GM18519 (cell line): ENCODE data around the gene SPATS2L.

Source experiments
- ATAC-seq: cut with Tn5 transposase; IDR thresholded peaks from one replicate; pipeline ENCODE4 v1.9.1; 2021; ENCODE audit warnings: mild to moderate bottlenecking, moderate library complexity; ENCODE audit not compliant: unreplicated experiment, low FRiP score

SPATS2L gene

DNA sequence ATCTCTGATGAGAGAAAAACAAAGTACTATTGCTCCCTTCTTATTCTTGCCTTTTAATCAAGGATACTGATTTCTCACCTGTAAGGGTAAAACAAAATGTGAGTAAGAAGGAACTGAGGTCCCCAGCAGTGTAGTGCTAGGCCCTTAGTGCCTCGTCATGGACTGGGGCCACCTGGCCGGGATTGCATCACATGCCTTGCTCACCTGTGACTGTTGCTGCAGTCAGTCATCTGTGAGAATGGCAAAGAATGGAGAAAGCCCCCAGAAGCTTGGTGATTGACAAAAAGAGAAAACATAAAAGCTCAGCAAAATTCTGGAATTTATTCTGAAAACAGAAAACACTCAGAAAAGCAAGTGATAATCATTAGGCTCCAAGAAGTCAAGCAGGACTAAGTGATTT, 63.4 kb downstream of the SPATS2L start:
- ATAC-seq = no peak

- peak; percentile 49 for ATAC-seq
Observed at GRCh38 chr2:200373231-200373630, 66.7 kb downstream of the SPATS2L start.

DNA sequence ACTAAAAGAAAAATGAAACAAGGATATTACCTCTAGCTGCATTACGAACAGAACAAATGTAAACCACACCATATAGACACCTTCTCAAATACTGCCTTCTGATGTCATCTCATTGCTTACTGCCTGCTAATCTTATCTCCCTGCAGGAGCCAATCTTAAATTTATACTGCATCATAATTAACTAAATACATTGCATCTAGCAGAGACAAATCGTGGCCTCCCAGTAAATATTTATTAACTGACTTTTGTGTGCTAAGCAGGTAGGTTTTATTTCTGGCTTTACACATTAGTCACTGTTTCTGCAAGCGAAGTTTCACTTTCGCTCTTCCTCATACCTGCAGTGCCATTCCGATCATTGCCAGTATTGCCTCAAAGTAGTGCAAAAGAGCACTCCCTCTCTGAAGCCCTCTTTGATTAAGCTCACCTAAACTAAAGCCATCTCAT, 67.5 kb downstream of the SPATS2L start:
- ATAC-seq = peak; percentile 92

DNA sequence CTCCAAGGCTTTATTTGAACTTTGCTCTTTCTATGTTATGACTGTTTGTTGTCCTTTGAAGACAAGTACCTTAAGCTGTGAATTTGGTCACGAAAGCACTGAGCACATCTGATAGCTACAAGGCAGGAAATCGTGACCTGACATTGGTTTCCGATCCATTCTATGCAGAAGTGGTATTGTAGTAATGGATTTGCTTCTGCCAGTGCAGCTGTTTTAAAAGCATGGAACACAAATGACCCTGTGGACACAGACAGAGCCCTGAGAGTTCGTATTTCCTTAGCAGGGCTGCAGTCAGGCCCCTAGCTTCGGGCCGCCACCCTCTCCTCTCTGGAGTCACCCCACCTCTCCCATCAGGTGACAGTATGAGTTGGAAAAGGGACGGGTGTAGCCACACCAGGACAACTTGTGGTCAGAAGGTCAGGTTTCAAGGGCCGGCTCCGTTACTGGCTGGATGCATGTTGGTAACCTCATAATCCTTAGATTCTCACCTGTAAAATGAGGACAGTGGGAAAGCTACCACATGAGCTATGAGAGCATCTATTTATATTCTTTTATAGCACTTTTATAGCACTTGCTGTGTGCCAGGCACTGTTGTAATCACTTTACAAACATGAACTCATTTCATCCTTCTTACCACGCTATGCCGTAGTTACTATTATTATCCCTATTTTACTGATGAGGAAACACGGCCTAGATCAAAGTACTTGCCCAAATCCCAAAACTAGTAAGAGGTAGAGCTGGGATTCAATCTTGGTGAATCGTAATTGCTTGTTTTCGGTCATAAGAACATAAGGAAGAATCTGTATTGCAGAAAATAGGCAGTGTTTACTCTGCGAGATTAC, 70.2 kb downstream of the SPATS2L start:
- ATAC-seq = no peak

GRCh38 chr2:200377355-200378336, 71.2 kb downstream of the SPATS2L start:
- ATAC-seq = no peak

DNA sequence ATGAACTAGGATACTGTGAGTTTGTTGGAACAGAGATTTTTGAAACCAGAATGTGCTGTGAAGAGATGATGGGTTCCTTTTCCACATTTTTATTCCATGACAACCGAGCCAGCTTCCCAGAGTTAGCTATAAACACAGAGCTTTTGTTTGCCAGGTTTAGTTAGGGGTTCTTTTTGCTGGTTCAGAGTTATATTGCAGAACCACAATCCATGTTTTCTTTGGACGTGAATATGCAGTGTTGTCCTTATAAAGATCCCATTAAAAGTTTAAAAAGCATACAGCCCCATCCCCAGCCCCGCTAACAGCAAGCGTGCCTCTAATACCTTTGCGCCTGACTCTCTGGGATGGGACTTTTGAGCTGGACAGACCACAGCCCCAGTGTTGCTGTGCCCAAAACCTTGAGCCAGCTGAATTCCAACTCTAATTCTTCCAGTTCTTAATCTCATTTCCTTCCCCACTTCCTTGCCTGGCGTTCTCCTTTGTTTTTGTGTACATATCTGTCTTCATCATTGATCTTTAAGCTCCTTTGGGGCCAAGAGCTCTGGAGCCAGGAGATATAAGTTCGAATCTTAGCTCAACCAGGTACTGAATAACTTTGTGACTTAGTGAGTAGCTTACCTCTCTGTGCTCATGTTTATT, 72.3 kb downstream of the SPATS2L start:
- no peak for ATAC-seq

DNA sequence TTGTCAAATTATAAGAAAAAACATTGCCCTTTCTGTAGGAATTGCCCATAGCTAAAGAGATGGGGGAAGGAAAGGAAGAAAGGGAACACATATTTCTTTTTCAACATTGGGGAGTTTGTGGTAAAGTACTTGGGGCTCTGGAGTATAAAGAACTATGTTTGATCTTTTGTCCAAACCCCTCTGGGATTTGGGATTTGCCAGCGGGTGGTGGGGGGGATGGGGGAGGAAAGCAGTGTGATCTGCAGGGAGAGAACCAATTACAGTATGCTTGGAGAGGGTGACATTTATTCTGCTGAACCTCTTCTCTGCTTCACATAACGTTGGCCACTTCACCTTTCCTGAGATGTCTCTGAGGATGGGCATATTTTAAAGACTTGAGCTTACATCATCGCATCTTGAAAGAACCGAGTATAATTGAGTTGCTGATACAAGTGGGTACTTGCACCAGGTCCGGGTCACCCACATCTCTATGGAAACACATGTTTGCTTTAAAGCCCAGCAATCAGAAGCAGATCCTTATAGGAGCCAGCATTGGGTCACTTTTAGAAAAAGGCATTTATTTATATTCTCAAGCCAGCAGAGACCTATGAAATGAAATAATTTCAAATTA, 73.1 kb downstream of the SPATS2L start:
- no peak for ATAC-seq

DNA sequence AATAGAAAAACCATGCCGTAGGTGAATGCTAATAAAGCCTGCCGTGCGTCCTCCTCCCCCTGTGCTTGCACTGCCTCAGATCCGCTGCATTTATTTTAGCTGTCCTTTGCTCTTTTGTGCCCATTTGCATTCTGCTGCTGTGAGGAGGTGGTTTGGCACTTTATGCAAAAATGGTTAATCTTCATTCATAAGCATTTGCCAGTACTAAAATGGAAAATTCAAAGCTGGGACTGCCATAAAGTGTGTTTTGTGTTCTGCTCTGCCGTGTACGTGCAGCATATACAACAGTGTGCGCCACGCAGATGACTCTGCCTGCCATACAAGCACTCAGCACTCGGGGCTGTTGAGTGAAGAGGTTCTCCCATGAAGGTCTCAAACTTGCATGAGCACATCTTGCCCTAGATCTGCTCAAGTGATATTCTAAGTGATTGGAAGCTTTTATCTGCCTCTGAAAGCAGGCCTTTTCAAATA, 73.6 kb downstream of the SPATS2L start:
- ATAC-seq = no peak

- no peak for ATAC-seq
Observed at GRCh38 chr2:200380833-200381542, 74.5 kb downstream of the SPATS2L start.

GRCh38 chr2:200382874-200383273, 76.4 kb downstream of the SPATS2L start:
- no peak for ATAC-seq

GRCh38 chr2:200383380-200384110, 77.1 kb downstream of the SPATS2L start:
- peak; percentile 63 for ATAC-seq

GRCh38 chr2:200385063-200385635, 78.7 kb downstream of the SPATS2L start:
- no peak for ATAC-seq

- no peak for ATAC-seq
Observed at GRCh38 chr2:200393191-200393590, 86.7 kb downstream of the SPATS2L start.

- no peak for ATAC-seq
Observed at GRCh38 chr2:200394045-200394444, 87.6 kb downstream of the SPATS2L start.

DNA sequence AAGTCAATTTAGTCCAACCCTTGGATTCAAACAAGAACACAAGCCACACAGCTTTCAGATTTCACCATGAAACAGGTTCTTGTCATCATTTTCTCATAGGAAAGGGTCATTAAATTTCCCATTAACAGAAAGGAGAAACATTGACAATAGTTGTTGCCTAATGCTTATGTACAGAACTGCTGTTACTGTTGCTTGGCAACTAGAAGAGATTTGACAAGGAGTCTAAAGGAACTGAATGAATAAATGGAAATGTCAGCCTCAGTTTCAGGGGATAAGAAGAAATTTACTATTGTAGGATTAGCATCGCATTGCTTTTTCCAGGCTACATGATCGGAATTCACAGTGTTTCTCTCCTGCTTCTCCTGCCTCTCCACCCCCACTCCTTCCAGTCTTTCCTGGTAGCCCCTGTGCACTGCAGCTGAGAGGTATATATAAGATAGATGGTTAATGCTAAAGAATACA, 90.3 kb downstream of the SPATS2L start:
- no peak for ATAC-seq

DNA sequence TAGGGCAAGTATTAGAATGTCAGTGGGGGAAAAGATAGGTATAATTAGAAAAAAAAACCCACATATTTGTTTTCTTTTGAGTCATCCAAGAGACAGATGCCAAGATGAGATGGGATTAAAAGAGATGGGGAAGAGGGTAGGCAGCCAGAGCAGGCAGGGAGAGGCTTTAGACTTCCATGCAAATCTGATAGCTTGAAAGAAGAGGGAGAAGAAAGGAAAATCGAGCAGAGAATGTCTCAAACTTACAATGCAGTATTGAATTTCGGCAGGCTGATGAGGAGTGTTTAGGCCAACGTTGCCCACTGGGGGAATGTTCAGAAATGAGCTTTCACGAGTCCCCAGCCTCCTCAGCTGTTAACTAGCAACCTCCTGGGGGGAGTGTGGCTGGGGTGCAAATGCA, 91.3 kb downstream of the SPATS2L start:
- no peak for ATAC-seq

DNA sequence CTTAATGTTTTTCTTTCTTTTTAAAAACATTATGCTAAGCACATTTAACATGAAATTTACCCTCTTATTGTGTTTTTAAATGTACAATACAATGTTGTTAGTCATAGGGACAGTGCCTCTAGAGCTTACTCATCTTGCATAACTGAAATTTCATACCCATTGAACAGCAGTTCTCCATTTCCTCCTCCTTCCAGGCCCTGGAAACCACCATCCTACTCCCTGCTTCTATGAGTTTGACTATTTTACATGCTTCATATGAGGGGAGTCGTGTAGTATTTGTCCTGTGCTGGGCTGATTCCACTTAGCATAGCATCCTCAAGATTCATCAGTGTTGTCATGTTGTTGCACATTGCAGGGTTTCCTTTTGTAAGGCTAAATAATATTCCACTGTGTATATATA, 92.6 kb downstream of the SPATS2L start:
- ATAC-seq = no peak

DNA sequence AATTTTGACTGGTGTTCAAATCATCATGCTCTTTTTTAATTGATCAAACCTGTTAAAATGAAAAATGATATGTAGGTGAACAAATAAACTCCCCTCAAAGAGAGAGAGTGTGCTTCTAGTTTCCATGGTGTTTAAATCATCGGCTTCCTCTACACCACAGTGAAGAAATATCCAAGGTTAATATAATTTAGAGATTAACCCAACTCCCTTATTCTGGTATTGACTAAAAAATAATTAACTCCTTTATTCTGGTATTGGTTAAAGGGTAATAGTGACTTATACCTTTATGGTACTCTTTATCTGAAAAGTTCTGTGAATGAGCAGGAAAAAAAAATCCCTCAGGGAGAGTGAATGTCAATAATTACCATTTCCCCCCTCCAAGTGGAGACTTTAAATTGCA, 93.1 kb downstream of the SPATS2L start:
- ATAC-seq = no peak

DNA sequence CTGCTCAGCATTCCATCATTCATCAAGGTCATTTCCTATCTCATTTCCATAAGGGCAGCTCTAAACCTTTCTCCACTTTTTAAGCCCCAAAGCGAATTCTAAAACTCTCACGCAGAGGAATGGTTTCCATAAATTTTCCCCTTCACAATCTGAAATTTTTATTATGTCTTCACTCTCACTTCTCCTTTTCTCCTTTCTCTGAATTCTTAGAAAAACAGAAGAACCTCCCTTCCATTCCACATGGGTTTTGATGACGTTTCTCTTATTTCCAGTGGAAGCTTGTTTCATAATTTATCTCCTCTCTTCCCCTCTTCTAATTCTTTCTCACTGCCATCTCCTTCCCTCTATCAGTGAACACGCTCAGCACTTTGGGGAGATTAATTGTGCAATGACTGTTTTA, 97.3 kb downstream of the SPATS2L start:
- no peak for ATAC-seq
